Trophoblast cell (in vitro differentiated cells and primary cell): ENCODE results near the gene AUTS2.

Source experiments
- DNase-seq, 2 donors: peaks; one replicate each; pipeline ENCODE4 v3.0.0-alpha.2; 2016
- H2AFZ ChIP-seq: 2 replicates; pipeline ENCODE4 v1.6.1; 2013; ENCODE audit warnings: low read length, moderate library complexity, mild to moderate bottlenecking; ENCODE audit not compliant: insufficient read depth, poor library complexity
- H2AK5ac ChIP-seq: 2 replicates; pipeline ENCODE4 v1.6.1; 2013; ENCODE audit warnings: mild to moderate bottlenecking, low read length
- H2BK120ac ChIP-seq: 2 replicates; pipeline ENCODE4 v1.6.1; 2013; ENCODE audit warnings: low read length, mild to moderate bottlenecking, moderate library complexity; ENCODE audit not compliant: insufficient read depth, poor library complexity
- H2BK12ac ChIP-seq: 2 replicates; pipeline ENCODE4 v1.6.1; 2013; ENCODE audit warnings: mild to moderate bottlenecking, low read length, moderate library complexity
- H2BK5ac ChIP-seq: 2 replicates; pipeline ENCODE4 v1.6.1; 2013; ENCODE audit warnings: low read length, low read depth, moderate library complexity, mild to moderate bottlenecking; ENCODE audit not compliant: poor library complexity
- H3K14ac ChIP-seq: 2 replicates; pipeline ENCODE4 v1.6.1; 2013; ENCODE audit warnings: mild to moderate bottlenecking, low read length
- H3K18ac ChIP-seq: 2 replicates; pipeline ENCODE4 v1.6.1; 2013; ENCODE audit warnings: mild to moderate bottlenecking, low read length
- H3K23ac ChIP-seq: 2 replicates; pipeline ENCODE4 v1.6.1; 2013; ENCODE audit warnings: low read length
- H3K27ac ChIP-seq: 2 replicates; pipeline ENCODE4 v1.5.1; 2013; ENCODE audit warnings: low read depth, mild to moderate bottlenecking, inconsistent platforms, low read length, moderate library complexity
- H3K27me3 ChIP-seq: 2 replicates; pipeline ENCODE4 v1.6.1; 2013; ENCODE audit warnings: inconsistent platforms, mild to moderate bottlenecking, low read length, moderate library complexity; ENCODE audit not compliant: insufficient read depth
- H3K36me3 ChIP-seq, 2 experiments: 1 replicate in 1 of 2; 2 replicates in 1 of 2; pipeline ENCODE4 v1.6.1; 2013; ENCODE audit warnings: low read length in 2 of 2, mild to moderate bottlenecking in 2 of 2, moderate library complexity in 1 of 2; ENCODE audit not compliant: insufficient read depth in 2 of 2, control insufficient read depth in 1 of 2
- H3K4ac ChIP-seq: 2 replicates; pipeline ENCODE4 v1.6.1; 2013; ENCODE audit warnings: low read depth, mild to moderate bottlenecking, low read length, moderate library complexity
- H3K4me1 ChIP-seq, 2 experiments: 1 replicate in 1 of 2; 2 replicates in 1 of 2; pipeline ENCODE4 v1.6.1; 2013; ENCODE audit warnings: low read length in 2 of 2, mild to moderate bottlenecking in 2 of 2, moderate library complexity in 1 of 2; ENCODE audit not compliant: insufficient read depth in 2 of 2, control insufficient read depth in 1 of 2
- H3K4me2 ChIP-seq: 2 replicates; pipeline ENCODE4 v1.6.1; 2013; ENCODE audit warnings: inconsistent platforms, mild to moderate bottlenecking, low read length, moderate library complexity
- H3K4me3 ChIP-seq: 2 replicates; pipeline ENCODE4 v1.5.1; 2013; ENCODE audit warnings: mild to moderate bottlenecking, low read depth, low read length, inconsistent platforms
- H3K79me1 ChIP-seq: one replicate; pipeline ENCODE4 v1.6.1; 2013; ENCODE audit warnings: low read length
- H3K79me2 ChIP-seq: 2 replicates; pipeline ENCODE4 v1.6.1; 2013; ENCODE audit warnings: low read length, mild to moderate bottlenecking; ENCODE audit not compliant: control insufficient read depth, insufficient read depth, poor library complexity
- H3K9ac ChIP-seq: 2 replicates; pipeline ENCODE4 v1.6.1; 2013; ENCODE audit warnings: mild to moderate bottlenecking, low read length
- H3K9me3 ChIP-seq: 2 replicates; pipeline ENCODE4 v1.6.1; 2013; ENCODE audit warnings: low read depth, mild to moderate bottlenecking, control low read depth, inconsistent platforms, low read length; ENCODE audit not compliant: insufficient read depth
- H4K12ac ChIP-seq: 2 replicates; pipeline ENCODE4 v1.6.1; 2013; ENCODE audit warnings: low read depth, mild to moderate bottlenecking, low read length, moderate library complexity
- H4K8ac ChIP-seq: 2 replicates; pipeline ENCODE4 v1.6.1; 2013; ENCODE audit warnings: low read depth, mild to moderate bottlenecking, low read length, moderate library complexity
- H4K91ac ChIP-seq: one replicate; pipeline ENCODE4 v1.6.1; 2013; ENCODE audit warnings: low read depth, mild to moderate bottlenecking, low read length, moderate library complexity
- WGBS: extraction: QIAGEN DNeasy Blood & Tissue Kit; methylation state at CpG from one replicate; pipeline ENCODE4 v1.1.7; 2013; ENCODE audit warnings: missing lambda C conversion rate; ENCODE audit not compliant: insufficient read length, insufficient coverage; ENCODE audit errors: extremely low coverage; 5-methylcytosine and 5-hydroxymethylcytosine counted together

The AUTS2 gene

GRCh38 chr7:70312336-70312735, 714.1 kb downstream of the AUTS2 start:
- H3K23ac ChIP-seq = no peak overlapping the region
- no CpG with 5 or more reads among the region's 1 CpG for WGBS
- no peak overlapping the region for H2BK120ac ChIP-seq

DNA sequence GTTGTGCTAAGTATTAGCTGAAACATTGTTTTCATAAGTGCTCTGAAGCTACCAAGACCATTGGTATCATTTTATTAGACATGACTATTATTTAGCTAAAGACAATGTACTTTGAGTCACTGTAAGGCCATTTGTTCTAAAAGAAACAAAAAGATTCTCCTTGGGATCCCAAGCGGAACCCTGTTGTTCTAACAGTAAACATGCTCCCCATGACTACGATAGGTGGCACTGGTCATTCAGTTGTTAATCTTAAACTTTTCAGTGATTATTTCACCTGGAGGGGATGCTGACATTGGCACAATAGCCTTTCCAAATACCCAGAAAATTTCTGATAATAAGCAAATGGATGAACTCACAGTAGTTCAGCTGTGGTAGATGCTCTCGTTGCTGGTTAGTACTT, 715.0 kb downstream of the AUTS2 start:
- Histone ChIP-seq H3K9me3 (no peaks in the 10 kb centered on the region), H3K79me2 (no peaks in the 10 kb centered on the region), H3K23ac (no peak overlapping the region), H3K27ac (no peak overlapping the region), H2AK5ac (no peak overlapping the region), H3K4me1 (no peaks in the 10 kb centered on the region), H2BK120ac (no peak overlapping the region), H3K18ac (no peak overlapping the region), H2BK12ac (no peak overlapping the region), H4K12ac (no peak overlapping the region), H3K4me3 (no peak overlapping the region), H3K36me3 (no peaks in the 10 kb centered on the region), H4K91ac (no peak overlapping the region), H3K79me1 (no peaks in the 10 kb centered on the region), H2BK5ac (no peak overlapping the region), H3K14ac (no peak overlapping the region), H3K4ac (no peak overlapping the region), H4K8ac (no peak overlapping the region), H3K9ac (no peak overlapping the region), H2AFZ (no peak overlapping the region), H3K4me2 (no peak overlapping the region), H3K27me3 (no peaks in the 10 kb centered on the region)
- WGBS = no CpG with 5 or more reads among the region's 3 CpGs
- no peak for DNase-seq

More at GRCh38 chr7:70312336-70312735, 714.1 kb downstream of the AUTS2 start:
- H4K12ac ChIP-seq = no peak overlapping the region
- no peaks in the 10 kb centered on the region for H3K9me3 ChIP-seq
- no peak overlapping the region for H3K27ac ChIP-seq
- no peak overlapping the region for H3K4me2 ChIP-seq
- H2BK12ac ChIP-seq = no peak overlapping the region
- H3K36me3 ChIP-seq = no peaks in the 10 kb centered on the region
- H3K4me3 ChIP-seq = no peak overlapping the region
- H2BK5ac ChIP-seq = no peak overlapping the region
- H3K27me3 ChIP-seq = no peaks in the 10 kb centered on the region
- no peak overlapping the region for H4K91ac ChIP-seq
- no peak for DNase-seq
- H3K79me2 ChIP-seq = no peaks in the 10 kb centered on the region
- no peak overlapping the region for H2AK5ac ChIP-seq
- no peaks in the 10 kb centered on the region for H3K4me1 ChIP-seq
- no peak overlapping the region for H2AFZ ChIP-seq
- no peaks in the 10 kb centered on the region for H3K79me1 ChIP-seq
- H4K8ac ChIP-seq = no peak overlapping the region
- no peak overlapping the region for H3K9ac ChIP-seq
- H3K14ac ChIP-seq = no peak overlapping the region
- no peak overlapping the region for H3K18ac ChIP-seq
- no peak overlapping the region for H3K4ac ChIP-seq

GRCh38 chr7:70313687-70314086, 715.4 kb downstream of the AUTS2 start:
- Histone ChIP-seq H3K23ac (no peak overlapping the region), H4K12ac (no peak overlapping the region), H3K9ac (no peak overlapping the region), H2BK12ac (no peak overlapping the region), H2BK120ac (no peak overlapping the region), H3K4me2 (no peak overlapping the region), H3K4ac (no peak overlapping the region), H3K79me2 (no peaks in the 10 kb centered on the region), H3K18ac (no peak overlapping the region), H4K91ac (no peak overlapping the region), H3K14ac (no peak overlapping the region), H2AK5ac (no peak overlapping the region), H3K9me3 (no peaks in the 10 kb centered on the region), H3K4me3 (no peak overlapping the region), H4K8ac (no peak overlapping the region), H2AFZ (no peak overlapping the region), H3K79me1 (no peaks in the 10 kb centered on the region), H3K27me3 (no peaks in the 10 kb centered on the region), H3K36me3 (no peaks in the 10 kb centered on the region), H3K4me1 (no peaks in the 10 kb centered on the region), H3K27ac (no peak overlapping the region), H2BK5ac (no peak overlapping the region)
- DNase-seq = no peak
- no CpG with 5 or more reads among the region's 10 CpGs for WGBS

- no peak overlapping the region for H3K9ac ChIP-seq
- H2AFZ ChIP-seq = no peak overlapping the region
- no peak overlapping the region for H3K27ac ChIP-seq
- no peak overlapping the region for H2AK5ac ChIP-seq
- no peak overlapping the region for H4K8ac ChIP-seq
- DNase-seq = no peak
- no peak overlapping the region for H2BK120ac ChIP-seq
- H3K23ac ChIP-seq = no peak overlapping the region
- WGBS = no CpG with 5 or more reads among the region's 2 CpGs
- no peak overlapping the region for H2BK12ac ChIP-seq
- no peak overlapping the region for H4K91ac ChIP-seq
- no peak overlapping the region for H4K12ac ChIP-seq
- H3K9me3 ChIP-seq = no peaks in the 10 kb centered on the region
- no peaks in the 10 kb centered on the region for H3K4me1 ChIP-seq
- H3K27me3 ChIP-seq = no peaks in the 10 kb centered on the region
- no peak overlapping the region for H3K4me3 ChIP-seq
- H3K18ac ChIP-seq = no peak overlapping the region
- H3K79me2 ChIP-seq = no peaks in the 10 kb centered on the region
- no peaks in the 10 kb centered on the region for H3K79me1 ChIP-seq
- no peaks in the 10 kb centered on the region for H3K36me3 ChIP-seq
- H2BK5ac ChIP-seq = no peak overlapping the region
- no peak overlapping the region for H3K4ac ChIP-seq
- no peak overlapping the region for H3K4me2 ChIP-seq
- H3K14ac ChIP-seq = no peak overlapping the region
Observed at GRCh38 chr7:70314221-70314620, 715.9 kb downstream of the AUTS2 start.
